ENCODE results near the gene UQCR11.

DNA sequence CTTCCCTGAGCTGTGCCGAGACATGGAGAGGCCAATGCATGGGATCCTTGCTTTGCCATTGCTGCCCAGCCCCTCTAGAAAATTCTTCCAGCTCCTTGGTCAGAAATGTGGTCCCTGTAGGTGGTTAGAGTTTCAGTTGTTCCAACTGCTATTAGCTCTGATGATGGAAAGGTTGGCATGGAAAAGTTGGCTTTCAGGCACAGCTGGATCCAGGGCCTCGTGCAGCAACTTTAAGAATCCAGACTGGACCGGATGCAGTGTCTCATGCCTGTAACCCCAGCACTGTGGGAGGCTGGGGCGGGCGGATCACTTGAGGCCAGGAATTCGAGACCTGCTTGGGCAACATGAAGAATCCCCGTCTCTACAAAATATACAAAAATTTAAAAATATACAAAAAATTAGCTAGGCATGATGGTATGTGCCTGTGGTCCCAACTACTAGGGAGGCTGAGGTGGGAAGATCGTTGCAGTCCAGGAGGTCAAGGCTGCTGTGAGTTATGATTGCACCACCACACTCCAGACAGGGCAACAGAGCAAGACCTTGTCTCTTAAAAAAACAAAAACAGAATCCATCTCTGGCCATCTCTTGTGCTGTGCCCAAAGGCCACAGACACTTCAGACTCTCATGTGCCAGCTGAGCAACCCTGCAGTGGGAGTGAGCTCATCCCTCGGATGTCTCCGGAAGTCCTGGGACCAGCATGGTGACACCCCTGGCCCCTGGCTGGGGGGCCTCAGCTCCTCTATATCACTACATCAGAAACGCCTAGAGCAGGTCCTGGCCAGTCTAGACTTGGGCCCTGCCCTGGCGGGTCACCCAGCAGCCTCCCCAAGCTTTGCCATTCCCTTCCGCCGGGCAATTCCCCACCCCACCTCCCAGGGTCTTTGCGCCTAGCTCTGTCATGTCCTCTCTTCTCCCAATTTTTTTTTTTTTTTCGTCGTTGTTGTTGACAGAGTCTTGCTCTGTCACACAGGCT lies 53.9 kb downstream of the UQCR11 start:
- TF ChIP-seq, protein P1, sequence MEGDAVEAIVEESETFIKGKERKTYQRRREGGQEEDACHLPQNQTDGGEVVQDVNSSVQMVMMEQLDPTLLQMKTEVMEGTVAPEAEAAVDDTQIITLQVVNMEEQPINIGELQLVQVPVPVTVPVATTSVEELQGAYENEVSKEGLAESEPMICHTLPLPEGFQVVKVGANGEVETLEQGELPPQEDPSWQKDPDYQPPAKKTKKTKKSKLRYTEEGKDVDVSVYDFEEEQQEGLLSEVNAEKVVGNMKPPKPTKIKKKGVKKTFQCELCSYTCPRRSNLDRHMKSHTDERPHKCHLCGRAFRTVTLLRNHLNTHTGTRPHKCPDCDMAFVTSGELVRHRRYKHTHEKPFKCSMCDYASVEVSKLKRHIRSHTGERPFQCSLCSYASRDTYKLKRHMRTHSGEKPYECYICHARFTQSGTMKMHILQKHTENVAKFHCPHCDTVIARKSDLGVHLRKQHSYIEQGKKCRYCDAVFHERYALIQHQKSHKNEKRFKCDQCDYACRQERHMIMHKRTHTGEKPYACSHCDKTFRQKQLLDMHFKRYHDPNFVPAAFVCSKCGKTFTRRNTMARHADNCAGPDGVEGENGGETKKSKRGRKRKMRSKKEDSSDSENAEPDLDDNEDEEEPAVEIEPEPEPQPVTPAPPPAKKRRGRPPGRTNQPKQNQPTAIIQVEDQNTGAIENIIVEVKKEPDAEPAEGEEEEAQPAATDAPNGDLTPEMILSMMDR (IDR thresholded peaks at IDR 0.05) = no peak
- TF ChIP-seq POLR2AphosphoS5 (IDR thresholded peaks at IDR 0.05) = no peak
- no peak for TF ChIP-seq POLR2A (IDR thresholded peaks at IDR 0.05; ENCODE audit: low read depth)
- no peak for TF ChIP-seq EP300 (IDR thresholded peaks at IDR 0.05)

Data from esophagus muscularis mucosa (tissue), 4 donors.